GM19025 (cell line): ENCODE results near the gene CCT3.
"Not testable (repeated sequence)": the region's sequence is repeated elsewhere in the genome, so short reads cannot be mapped to it uniquely, and the experiment has no call there.

Experiments used
- ATAC-seq: cut with Tn5 transposase; IDR thresholded peaks from one replicate; pipeline ENCODE4 v1.9.1; 2021; ENCODE audit warnings: mild to moderate bottlenecking, low read depth, moderate library complexity; ENCODE audit not compliant: unreplicated experiment

The CCT3 gene

GRCh38 chr1:156368889-156369684, 31.0 kb upstream of the CCT3 start, which contains the start of gene RHBG:
Gene RHBG (plus strand): TSS chr1:156369211. CDS start chr1:156369250, 39 bp downstream.
- no peak for ATAC-seq

- ATAC-seq = no peak
Measured at GRCh38 chr1:156368157-156368658, 30.1 kb upstream of the CCT3 start.

GRCh38 chr1:156367383-156368156, 29.5 kb upstream of the CCT3 start:
- no peak for ATAC-seq

DNA sequence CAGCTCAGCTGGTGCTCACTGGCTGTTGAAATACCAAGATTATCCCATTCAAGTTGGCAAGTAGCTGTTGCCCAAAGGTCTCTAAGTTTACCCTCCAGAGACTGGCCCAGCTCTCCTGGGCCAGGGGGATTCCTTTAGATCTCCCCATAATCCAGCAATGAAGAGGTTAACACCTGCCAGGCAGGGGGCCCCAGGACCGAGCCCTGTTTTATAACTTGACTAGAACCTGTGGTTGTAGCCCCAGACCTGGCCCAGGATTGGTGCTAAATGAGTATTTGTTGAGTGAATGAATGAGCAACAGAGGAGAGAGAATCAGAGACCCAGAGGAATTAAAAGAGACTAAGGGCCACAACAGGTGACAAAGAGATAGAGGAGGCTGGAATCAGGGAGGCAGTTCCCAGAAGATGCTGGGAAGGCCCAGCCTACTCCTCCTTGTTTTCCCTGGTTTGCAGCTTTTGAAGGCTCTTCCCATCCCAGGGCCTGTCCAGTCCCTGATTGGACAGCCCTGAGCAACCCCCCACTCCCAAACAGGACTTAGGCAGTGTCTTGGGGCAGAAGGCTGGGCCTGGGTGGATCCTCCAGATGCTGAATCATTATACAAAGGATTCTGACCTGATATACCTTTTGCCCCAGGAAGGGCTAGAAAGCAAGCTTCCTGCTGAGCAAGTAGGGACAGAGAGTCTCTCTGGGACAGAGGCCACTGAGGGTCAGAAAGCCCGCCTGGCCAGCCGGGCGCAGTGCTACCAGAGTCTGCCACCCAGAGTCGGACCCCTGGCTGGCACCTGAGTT, 28.5 kb upstream of the CCT3 start:
- ATAC-seq = no peak

GRCh38 chr1:156365754-156366153, 27.7 kb upstream of the CCT3 start:
- no peak for ATAC-seq

GRCh38 chr1:156360534-156360933, 22.4 kb upstream of the CCT3 start:
- ATAC-seq = no peak

DNA sequence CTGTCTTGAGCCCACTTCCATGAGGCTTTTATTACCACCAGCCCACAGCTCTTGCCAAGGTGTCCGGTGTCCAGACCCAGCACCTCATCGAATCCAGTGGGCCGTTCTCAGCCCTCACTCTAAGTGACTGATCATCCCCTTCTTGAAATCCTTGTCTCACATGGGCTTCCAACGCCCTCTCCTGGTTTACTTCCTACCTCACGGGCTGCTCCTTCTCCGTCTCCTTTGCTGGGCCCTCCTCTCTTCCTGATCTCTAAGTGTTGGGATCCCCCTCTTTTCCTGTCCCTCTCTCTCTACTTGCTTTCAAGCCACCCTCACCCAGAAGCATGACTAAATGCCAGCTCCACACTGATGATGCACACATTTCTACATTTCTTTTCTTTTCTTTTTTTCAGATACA, 21.9 kb upstream of the CCT3 start:
- ATAC-seq = no peak

GRCh38 chr1:156359249-156359648, 21.2 kb upstream of the CCT3 start:
- no peak for ATAC-seq

DNA sequence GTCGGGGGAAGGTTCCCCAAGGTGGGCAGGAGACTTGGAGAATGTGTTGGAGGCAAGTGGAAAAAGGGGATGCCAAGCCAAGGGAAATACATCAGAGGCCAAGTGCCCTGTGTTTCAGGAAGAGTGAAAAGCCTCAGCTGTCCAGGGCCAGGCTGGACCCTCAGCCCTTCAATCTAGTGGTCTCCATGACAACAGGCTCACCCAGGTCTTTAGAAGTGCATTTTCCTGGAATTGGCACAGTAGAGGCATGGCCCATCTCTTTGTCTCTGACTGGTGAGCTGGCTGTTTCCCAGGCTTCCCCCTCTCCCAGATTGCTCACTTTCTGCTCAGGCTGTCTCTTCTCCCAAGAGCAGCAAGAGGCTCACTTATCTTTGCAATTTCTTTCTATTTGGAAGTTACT, 20.5 kb upstream of the CCT3 start:
- no peak for ATAC-seq

GRCh38 chr1:156357977-156358376, 19.9 kb upstream of the CCT3 start:
- no peak for ATAC-seq

DNA sequence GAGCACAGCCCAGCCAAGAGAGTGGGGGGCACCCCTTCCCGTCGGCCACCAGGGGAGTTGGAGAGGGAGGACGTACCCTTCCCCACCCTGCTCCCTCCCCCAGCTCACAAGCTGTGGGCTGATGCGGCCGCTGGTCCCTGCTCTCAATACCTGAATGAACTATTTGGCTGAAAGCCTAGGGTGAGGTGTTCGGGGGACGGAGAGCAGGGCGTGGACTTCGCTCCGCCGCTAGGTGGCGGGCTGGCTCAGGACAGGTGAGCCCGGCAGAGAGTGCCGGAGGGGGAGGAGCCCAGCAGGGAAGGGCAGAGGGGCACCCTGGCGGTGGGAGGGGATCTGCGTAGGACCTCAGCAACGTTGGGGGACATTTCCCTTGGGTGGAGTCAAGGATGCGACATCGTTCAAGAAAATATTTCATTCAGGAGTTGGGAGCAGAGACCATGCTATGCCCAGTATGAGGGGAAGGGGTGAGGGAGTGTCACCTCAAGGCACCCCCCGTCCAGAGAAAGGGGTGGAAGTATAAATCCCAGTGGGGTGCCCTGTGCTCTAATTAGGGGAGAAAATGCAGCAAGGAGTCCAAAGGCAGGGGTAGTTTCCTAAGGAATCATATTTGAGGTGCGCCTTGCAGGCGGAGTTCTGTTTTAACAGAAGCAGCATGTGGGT, 18.9 kb upstream of the CCT3 start:
- ATAC-seq = no peak

DNA sequence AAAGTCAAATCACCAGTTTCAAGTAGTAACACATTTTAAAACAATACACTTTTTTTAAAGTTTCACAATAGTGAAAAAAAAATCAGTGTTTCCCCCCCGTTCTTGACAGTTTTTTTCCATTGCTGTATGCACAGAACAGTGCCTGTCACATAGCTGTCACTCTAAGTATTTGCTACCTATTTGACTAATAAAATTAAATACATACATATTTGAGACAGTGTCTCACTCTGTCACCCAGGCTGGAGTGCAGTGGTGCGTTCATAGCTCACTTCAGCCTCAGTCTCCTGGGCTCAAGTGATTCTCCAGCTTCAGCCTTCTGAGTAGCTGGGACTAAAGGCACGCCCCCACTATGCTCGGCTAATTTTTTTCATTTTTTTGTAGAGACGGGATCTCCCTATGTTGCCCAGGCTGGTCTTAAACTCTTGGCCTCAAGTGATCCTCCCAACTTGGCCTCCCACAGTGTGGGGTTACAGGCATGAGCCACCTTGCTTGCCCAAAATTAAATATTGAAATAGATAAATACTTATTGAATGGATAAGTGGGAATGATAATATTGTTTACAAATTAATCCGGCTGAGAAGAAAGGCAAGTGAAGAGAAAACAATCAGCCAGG, 18.3 kb upstream of the CCT3 start:
- no peak for ATAC-seq

DNA sequence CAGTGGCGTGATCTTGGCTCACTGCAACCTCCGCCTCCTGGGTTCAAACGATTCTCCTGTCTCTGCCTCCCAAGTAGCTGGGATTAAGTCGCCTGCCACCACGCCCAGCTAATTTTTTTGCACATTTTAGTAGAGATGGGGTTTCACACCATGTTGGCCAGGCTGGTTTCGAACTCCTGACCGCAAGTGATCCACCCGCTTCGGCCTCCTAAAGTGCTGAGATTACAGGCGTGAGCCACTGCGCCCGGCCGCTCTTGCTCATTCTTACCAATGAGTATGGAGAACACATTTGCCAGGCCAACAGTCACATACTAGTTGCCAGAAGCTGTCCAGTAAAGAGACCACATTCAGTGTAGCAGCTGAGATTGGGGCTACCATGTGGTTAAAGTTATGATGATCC, 14.4 kb upstream of the CCT3 start:
- not testable (repeated sequence) for ATAC-seq

GRCh38 chr1:156347331-156347730, 9.2 kb upstream of the CCT3 start:
- ATAC-seq = no peak

DNA sequence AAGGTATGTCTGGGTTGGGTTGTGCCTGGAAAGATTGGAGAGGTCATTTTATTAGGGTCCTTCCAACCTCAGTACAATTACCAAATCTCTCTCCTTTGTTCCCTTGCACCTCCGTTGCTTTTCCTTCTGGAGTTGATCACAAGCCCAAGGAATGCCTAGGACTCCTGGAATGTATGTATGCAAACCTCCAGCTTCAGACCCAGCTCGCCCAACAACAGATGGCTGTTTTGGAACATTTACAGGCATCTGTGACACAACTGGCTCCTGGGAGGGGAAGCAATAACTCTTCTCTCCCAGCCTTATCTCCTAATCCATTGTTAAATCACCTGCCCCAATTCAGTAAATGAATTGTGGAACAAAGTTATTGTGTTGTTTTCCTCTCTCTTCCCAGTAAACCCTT, 8.5 kb upstream of the CCT3 start:
- ATAC-seq = no peak

DNA sequence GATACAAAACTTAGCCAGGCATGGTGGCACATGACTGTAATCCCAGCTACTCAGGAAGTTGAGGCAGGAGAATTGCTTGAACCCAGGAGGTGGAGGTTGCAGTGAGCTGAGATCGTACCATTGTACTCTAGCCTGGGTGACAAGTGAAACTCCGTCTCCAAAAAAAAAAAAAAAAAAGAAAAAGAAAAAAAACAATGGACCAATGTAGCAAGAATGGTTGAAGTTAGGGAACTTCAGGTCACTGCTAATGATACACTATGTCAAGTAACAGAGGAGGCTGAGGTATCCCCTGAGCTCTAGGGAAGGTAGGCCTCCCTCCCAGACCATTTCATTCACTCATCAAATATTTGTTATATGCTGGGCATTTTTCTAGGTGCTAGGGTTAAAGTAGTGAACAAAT, 7.9 kb upstream of the CCT3 start:
- not testable (repeated sequence) for ATAC-seq

GRCh38 chr1:156344409-156344808, 6.3 kb upstream of the CCT3 start:
- no peak for ATAC-seq

- ATAC-seq = no peak
Measured at GRCh38 chr1:156342166-156342955, 4.3 kb upstream of the CCT3 start.

- ATAC-seq = no peak
Measured at GRCh38 chr1:156337888-156338179, 258 bp downstream of the CCT3 start.
